NCI-H446 (cell line): ENCODE data around the gene E2F6.
A peak's percentile ranks its signal among the peaks of the same experiment; 100 is the strongest.
"Not testable (repeated sequence)": the region's sequence is repeated elsewhere in the genome, so short reads cannot be mapped to it uniquely, and the experiment has no call there.

Experiments
- DNase-seq, 2 experiments: peaks; one replicate each; lab custom pipeline; 2025; lab: John Stamatoyannopoulos, UW

Gene E2F6

DNA sequence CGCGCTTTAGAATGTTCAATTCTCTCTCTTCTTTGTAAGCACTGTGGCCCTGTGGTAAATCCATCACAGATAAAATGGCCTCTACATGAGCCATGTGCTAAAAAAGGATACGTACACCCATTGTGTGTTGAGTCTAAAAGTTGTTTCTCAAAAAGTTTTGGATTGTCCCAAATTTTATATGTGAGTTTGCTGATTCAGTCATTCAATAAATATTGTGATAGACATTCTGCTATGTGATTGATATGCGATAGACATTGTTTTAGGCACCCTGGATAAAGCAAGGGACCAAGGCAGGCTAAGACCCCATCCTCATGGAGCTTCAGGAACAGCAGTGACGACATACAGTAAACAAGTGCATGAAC lies 53.5 kb downstream of the E2F6 start:
- DNase-seq, result no peak

DNA sequence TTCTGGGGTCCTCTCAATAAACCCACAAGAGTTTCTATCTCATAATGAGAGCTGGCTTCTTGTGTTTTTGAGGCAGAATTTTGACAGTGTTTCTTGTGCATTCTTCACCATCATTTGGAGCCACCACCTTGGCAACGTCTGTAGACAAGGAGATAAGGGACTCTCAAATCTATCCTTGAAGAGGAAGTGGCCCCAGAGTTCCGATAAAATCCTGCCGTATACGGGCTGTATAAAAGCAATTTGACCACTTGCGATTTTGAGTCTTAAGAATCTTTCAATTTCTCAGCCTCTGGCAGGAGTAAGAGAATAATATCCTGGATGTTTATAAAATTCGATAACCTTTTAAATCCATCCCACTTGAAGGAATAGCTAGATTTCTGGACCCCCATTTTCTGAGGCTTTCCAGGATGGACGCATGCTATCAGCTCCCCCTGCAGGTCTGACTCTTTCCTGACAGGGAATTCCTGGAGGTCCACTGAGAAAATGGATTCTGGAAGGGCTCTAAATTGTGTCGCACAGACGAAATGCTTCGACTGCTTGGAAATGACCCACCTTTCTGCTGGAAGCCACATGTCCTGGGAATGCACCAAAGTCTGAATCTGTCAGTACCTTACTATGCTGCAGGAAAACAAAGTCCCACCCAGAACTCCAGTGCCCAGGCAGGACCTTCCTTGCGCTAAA lies 54.1 kb downstream of the E2F6 start:
- DNase-seq, result peak in 1 of 2 experiments; percentile 23

DNA sequence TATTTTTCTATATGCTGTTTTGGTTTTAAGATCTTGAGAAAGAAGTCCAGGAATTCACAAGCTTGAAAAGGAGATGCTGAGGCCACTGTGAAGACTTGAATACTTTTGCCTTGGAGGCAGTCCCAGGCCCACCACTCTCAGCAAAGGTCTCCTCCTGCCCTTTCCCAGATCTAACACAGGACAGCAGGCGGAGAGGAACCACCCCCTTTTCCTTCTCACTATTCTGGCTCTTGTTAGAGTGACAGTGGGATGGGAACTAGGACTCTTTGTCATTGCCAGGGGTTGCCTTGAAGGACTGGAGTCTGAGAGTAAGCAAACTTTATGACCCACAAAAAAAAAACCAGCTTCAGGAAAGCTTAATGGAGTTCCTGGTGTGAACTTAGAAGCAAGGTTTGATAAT lies 54.7 kb downstream of the E2F6 start:
- no peak for DNase-seq

DNA sequence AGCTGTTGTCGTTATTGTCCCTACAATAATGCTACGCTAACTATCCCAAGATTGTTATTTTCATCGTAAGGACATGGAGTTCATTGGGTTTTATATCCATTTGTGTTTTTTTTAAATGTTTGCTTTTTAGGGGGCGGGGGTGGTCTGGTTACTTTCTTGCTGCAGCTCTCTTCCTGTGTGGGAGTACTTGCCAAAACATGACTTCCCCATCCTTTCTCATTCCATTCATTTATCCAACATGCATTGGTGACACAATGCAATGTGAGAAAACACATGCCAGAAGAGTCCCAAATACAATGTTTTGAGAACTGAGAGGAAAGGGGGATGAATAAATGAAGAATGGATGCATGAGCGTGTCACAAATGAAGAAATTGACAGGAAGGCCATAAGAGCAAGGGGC lies 55.9 kb downstream of the E2F6 start:
- DNase-seq, result no peak

DNA sequence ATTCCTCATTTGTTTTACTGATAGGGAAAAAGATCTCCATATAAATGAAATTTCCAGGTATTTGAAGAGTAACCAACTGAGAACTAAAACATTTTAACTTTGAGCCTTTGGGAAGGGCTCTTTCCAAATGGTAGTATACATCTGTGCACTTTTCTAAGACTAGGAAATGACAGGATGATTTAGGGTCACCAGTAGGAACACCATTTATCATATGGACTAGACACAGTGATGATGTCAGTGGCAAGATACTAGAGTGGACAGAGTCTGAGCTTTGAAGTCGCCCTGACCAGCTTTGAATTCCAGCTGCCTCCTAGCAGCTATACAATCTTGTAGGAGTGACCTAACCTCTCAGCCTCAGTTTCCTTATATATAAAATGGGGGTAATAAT lies 56.4 kb downstream of the E2F6 start:
- DNase-seq, result no peak

DNA sequence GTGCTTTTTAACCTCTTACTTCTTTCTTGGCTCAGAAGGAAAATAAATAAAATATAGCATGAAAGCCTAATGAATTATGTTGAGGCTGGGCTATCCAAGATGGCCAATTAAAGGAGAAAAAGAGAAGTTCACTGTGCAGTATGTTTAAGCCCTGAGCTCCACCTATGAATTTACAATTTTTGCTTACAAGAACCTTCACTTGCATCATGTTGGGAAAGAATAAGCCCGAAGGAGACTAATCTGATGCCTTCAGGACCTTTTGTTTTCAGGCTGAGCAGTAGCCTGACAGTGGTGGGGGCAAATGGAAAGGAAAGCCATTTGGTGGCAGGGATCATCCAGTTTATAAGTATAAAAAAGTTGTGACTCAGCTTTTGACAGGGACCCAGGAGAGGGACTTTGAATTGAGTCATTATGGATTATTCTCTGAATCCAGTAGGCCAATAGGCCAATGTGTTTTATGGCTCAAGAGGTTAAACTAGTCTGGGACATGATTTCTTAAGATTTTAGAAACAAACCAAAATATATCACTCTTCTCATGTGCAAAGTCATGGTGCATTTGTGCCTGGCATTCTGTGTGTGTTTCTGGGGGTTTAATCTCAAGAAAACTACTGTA lies 56.9 kb downstream of the E2F6 start:
- no peak for DNase-seq

DNA sequence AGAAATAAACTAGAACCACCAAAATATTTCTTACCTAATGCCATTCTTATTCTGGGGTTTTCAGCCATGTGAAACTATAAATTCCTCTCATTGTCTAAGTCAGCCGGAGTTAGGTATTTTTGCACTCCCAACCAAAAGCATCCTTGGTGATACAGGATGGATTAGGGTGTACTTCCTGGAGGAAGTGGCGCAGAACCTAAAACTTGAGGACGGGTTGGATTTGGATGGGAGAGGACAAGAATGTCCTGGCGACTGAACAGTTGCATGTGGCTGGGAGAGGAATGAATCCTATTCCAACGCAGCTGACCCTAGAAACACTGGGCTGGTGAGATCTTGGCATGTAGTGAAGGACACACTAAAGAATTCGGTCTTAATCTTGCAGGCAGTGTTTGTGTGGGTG lies 58.5 kb downstream of the E2F6 start:
- DNase-seq, result no peak

DNA sequence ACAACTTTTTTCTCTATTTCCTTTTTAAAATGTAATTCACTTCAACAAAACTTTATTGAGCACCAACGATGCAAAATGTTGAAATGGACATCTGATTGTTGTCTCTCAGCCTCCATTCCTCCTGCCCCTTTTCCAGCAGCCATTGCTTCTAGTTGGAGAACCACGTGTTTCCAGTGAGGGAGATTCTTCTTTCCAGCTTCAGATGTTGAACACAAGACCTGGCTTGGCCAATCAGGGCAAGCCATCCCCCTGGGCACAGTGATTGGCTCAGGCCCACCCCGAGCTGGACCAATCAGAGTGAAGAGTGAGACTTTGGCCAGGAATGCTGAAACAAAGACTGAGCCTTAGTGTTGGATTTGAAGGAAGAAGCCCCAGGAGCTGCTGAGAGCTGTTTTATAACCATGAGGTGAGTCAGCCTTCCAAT lies 59.0 kb downstream of the E2F6 start:
- no peak for DNase-seq

DNA sequence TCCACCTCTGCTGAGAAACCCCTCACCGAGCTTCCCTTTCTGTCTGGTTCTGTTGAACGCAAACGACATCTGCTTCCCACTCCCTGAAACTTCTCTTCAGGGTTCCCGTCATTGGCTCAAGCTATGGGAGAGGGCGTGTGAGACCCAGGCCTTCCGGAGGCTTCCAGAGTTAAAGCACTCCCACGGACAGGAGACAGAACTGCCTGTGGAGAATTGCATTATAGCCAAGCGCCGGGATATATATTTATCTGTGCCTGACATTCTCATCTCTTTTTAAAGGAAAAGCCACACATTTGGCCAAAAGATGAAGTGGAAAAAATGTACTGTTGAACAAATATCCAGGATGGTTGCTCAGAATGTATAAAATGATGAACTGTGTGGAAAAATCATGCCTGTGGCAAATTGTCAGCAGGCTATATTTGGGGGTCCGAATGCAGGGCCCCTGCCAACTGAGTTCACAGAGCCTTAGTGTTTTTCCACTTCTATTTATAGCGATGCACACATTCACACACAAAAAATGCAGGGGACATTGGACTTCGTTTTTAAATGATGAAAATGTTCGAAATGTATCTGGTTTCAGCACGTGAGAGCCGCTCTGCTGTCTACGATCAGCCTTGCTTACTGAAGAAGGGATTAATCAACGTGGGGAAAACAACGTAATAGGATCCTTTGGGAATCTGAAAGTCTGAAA lies 59.5 kb downstream of the E2F6 start:
- no peak for DNase-seq

DNA sequence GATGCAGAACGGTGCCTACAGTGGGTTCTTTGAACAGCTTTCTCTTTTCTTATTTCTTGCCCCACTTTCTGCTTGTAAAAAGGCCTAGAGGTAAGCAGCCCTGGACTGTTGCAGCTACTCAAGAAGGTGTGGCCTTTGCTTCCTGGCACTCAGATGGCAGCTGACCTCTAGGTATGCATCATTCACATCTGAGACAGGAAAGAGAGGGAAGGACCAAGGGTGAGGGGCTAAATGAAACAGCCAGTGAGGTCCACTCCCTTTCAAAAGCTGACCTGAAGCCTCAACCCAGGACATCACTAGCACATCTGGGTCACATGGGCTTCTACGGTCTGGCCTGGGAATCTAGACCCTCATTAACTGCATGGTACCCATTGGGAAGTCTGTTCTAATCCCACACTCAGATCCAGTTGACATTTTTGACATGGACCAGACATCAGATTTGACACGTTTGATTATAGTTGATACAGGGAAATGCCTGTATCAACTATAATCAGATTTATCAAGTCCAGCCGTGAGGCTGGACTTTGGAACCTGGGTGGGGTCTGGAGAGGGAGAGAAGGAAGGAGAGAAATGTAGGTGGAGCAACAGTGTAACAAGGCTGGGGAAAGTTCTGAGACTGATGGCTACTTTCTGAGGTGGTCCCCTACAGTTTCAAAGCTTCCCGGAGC lies 60.2 kb downstream of the E2F6 start:
- no peak for DNase-seq

DNA sequence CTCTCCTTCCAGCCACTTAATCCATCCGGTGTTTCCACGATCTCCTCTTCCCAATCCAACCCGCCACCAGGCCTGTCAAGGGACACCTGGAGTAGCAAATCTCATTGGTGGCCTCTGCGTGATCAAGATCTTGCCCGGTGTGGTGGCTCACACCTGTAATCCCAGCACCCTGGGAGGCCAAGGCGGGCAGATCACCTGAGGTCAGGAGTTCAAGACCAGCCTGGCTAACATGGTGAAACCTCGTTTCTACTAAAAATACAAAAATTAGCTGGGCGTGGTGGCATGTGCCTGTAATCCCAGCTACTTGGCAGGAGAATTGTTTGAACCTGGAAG lies 60.9 kb downstream of the E2F6 start:
- DNase-seq, result not testable (repeated sequence)

DNA sequence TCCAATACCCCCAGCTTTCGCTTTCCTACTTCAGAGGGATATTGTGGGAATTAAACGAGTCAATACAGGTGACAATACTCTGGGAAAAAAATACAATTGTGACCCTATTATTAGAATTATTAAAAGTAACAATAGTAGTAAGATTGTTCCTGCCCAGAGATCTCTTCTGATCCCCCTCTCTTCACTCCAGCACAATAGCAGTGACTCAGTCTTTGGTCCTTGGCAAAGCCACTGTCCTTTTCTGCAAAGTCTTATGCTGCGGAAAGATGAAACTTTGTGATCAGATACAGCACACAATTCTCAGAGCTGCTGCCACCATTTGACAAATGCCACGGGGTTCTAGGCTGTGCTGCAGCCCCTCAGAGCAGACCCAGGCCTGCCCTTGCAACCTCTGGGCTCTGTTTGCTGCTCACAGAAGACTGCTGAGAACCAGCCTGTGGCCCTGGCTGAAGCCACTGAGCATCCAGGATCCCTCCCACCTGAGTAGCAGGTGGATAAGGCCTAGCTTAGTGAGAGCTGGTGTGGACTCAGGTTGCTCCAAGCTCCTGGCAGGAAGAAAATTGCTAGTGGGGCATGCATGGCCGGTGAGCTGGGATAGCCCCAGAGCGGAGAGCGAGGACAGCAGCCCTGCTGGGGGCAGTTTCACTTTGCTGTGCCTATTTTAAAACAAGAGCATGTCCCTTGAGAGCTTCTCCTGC lies 61.4 kb downstream of the E2F6 start:
- DNase-seq, result no peak

DNA sequence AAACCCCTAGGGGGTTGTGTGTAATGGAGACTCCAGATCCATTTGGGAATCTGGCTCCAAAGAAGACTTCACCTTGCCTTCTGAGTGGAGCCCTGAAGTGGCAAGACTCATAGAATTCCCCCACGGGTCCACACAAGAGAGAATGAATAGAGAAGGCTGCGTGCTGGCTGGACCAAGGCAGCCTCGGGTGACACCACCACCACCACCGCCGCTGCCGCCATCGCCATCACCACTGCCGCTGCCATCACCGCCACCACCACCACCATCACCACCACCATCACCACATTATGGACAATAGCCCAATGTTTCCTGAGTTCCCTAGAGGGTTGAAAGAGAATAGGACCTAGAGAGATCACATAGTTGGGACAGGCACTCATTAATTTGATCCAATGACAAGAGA lies 63.5 kb downstream of the E2F6 start:
- DNase-seq, result no peak

DNA sequence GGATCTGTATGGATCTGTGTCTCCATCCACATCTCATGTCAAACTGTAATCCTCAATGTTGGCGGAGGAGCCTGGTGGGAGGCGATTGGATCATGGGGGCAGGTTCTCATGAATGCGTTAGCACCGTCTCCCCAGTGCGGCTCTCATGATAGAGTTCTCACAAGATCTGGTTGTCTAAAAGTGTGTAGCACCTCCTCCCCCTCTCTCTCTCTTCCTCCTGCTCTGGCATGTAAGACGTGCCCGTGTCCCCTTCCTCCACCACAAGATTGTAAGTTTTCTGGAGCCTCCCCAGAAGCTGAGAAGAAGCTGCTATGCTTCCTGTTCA lies 66.6 kb downstream of the E2F6 start:
- no peak for DNase-seq

DNA sequence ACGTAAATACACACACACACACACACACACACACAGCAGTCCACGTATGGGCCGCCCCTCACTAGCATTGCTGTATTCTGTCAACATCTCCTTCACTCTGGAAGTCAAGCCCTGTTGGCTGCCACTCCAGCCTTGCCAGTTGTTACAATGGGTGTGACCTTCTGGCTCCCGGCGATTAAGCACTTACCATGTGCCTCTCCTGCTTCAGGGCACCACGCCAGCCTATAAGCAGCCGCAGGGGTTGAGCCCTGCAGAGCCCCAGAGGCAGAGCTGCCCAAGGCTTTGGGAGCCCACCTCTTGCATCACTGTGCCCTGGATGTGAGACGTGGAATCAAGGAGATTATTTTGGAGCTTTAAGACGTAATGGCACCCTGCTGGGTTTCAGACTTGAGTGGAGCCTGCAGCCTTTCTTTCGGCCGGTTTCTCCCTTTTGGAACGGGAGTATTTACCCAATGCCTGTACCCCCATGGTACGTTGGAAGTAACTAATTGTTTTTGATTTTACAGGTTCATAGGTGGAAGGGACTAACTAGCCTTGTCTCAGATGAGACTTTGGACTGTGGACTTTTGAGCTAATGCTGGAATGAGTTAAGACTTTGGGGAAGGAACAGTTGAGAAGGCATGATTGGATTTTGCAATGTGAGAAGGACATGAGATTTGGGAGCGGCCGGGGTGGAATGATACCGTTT lies 67.1 kb downstream of the E2F6 start:
- peak; percentile 41 to 81 for DNase-seq

DNA sequence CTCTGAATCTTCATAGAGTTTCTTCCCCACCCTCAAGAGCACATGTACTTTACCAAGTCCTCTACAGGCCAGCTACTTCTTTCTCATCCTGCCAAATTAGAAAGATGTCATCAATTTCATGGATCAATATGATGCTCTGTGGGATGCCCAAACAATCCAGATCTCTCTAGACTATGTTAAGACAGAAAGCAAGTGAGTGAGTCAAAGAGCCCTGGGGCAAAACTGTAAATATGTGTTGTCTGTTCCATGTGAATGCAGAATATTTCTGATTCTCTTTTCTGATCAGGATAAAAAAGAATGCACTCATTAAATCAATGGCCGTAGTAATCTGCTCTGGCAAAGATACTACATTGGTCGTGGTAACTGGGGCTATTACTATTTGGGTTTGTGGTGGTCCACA lies 68.4 kb downstream of the E2F6 start:
- DNase-seq, result peak in 1 of 2 experiments; percentile 29

DNA sequence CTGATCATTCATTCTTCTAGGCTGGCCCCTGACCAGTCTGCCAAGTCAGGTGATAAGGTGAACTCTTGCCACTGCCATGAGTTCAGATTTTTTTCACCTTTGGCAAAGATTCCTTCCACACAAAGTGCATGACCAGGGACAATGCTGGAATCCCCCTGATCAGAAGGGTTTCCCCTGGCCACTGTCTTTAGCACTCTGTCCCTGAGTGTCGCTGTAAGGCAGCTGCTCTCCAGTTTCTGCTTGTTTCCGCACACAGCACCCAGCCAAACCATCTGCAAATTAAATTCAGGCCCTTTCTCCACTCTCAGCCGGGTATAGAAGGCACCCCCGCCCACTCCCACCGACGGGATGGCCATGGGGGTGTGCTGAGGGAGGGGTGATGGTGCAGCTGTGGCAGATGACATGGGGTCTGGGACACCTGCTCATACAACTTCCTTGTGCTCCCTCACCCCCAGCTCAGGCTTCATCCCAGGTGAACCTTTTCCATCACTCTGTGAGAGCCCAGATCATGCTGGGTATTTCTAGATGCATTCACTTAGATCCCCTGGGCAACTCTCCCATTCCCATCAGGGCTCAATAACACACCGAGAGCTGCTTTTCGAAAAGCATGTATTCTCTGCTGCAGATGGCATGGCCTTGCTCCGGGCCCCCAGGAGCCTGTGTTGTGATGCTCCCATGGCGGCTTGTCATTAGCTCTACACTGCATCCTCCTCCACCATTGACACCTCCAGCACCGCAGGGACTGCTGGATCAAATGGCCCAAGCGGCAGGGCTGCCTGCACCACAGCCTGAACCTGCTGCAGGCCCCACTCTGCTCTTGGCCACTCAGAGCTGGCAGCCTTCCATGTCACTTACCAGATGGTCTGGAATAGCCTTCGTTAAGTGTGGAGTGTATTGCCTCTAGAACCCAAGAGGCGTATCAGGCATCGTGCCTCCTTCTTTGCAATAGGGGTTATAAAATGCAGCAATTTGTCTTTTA lies 69.2 kb downstream of the E2F6 start:
- DNase-seq, result peak; percentile 69 to 71

DNA sequence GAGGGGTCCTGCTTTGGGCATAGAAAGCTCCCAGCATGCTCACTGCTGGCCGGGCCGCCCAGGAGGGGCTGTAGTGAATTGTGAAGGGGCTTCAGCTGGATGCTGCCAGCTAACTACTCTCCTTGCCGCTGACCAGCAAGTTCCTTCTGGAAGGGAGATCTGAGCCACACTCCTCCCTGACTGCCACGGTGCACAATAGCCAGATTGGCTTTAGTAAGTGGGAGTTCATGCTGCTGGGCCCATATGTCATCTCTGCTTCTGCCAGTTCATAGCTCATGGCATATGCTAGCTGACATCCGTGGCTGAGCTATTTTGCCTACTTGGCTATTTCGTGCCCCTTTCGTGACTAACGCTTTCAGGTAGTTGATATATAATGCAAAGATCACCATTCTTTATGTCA lies 69.9 kb downstream of the E2F6 start:
- peak; percentile 44 to 85 for DNase-seq

DNA sequence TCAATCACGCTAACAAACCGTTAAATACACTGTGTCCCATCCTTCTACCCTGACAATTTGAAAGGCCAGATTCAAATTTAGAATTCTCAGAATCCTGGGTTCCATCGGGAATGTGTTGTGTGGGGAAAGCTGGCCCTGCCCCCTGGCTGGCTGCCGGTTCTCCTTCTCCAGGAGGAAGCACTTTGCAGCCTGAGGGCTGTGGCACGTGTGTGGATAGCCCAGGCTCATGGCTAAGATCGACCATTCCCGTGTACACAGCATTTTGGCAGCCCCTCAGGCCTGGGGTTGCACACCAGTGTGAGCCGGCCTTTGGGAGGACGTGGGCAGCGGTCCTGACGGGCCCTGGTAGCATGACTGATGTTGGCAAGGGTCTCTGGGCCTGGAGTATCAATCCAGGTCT lies 70.6 kb downstream of the E2F6 start:
- no peak for DNase-seq
